ENCODE data around the gene DBNDD2. TPM values are rescaled to one million over a fixed set of nuclear protein-coding genes. Genes with fewer than 3 reads are reported as not detected.
A peak's percentile ranks its signal among the peaks of the same experiment; 100 is the strongest.

DBNDD2 gene
- total RNA-seq, 1 experiment from 2014 or later: 113 TPM

GRCh38 chr20:45445805-45446562, 37.9 kb downstream of the DBNDD2 start:
- CTCF ChIA-PET: interaction anchor here (0.6 to 1.5 kb wide), 5 partner anchors 9 to 309 kb away, joined by 3 to 8 read pairs (median 4); partner anchors contain the start of gene SYS1
- Mint-ChIP-seq H3K27me3 (ENCODE audit: unreplicated experiment) (peaks cover 30% of the 10 kb centered on the region), H3K4me1 (ENCODE audit: low read depth, unreplicated experiment) (peaks cover 47% of the 10 kb centered on the region), H3K9me3 (ENCODE audit: low read depth, unreplicated experiment) (no peaks in the 10 kb centered on the region), H3K4me3 (ENCODE audit: low read depth, unreplicated experiment) (no peak overlapping the region), H3K27ac (ENCODE audit: unreplicated experiment) (no peak overlapping the region), H3K36me3 (ENCODE audit: insufficient read depth, unreplicated experiment) (peaks cover 6% of the 10 kb centered on the region)
- BruUV-seq (replicated peaks): no TSS peak
- TF ChIP-seq CTCF (IDR thresholded peaks at IDR 0.05; ENCODE audit: unreplicated experiment): peak; percentile 90
- DNase-seq: peak; percentile 84
- intact Hi-C loops (cut with micrococcal nuclease; ENCODE audit: unreplicated experiment): no loop called here

- Mint-ChIP-seq H3K4me3 (ENCODE audit: low read depth, unreplicated experiment) (no peak overlapping the region), H3K27me3 (ENCODE audit: unreplicated experiment) (peaks cover 41% of the 10 kb centered on the region), H3K9me3 (ENCODE audit: low read depth, unreplicated experiment) (no peaks in the 10 kb centered on the region), H3K4me1 (ENCODE audit: low read depth, unreplicated experiment) (peaks cover 50% of the 10 kb centered on the region), H3K36me3 (ENCODE audit: insufficient read depth, unreplicated experiment) (peaks cover 6% of the 10 kb centered on the region), H3K27ac (ENCODE audit: unreplicated experiment) (no peak overlapping the region)
- DNase-seq: peak; percentile 44
- intact Hi-C loops (cut with micrococcal nuclease; ENCODE audit: unreplicated experiment): no loop called here
- no TSS peak for BruUV-seq (replicated peaks)
- CTCF ChIA-PET: no interaction called here
- TF ChIP-seq CTCF (IDR thresholded peaks at IDR 0.05; ENCODE audit: unreplicated experiment): no peak
Measured at GRCh38 chr20:45448270-45448669, 40.2 kb downstream of the DBNDD2 start.

GRCh38 chr20:45449528-45449927, 41.4 kb downstream of the DBNDD2 start:
- H3K36me3 Mint-ChIP-seq (ENCODE audit: insufficient read depth, unreplicated experiment): peaks cover 6% of the 10 kb centered on the region
- H3K9me3 Mint-ChIP-seq (ENCODE audit: low read depth, unreplicated experiment): no peaks in the 10 kb centered on the region
- no peak for DNase-seq
- CTCF ChIA-PET: interaction anchor here (0.8 to 2.0 kb wide), 8 partner anchors 12 to 126 kb away, joined by 3 to 13 read pairs (median 8); partner anchors contain the start of genes SYS1 and WFDC2
- intact Hi-C loops (cut with micrococcal nuclease; ENCODE audit: unreplicated experiment): no loop called here
- no peak overlapping the region for H3K4me3 Mint-ChIP-seq (ENCODE audit: low read depth, unreplicated experiment)
- H3K27ac Mint-ChIP-seq (ENCODE audit: unreplicated experiment): no peak overlapping the region
- BruUV-seq (replicated peaks): no TSS peak
- peaks cover 40% of the 10 kb centered on the region for H3K4me1 Mint-ChIP-seq (ENCODE audit: low read depth, unreplicated experiment)
- no peak for TF ChIP-seq CTCF (IDR thresholded peaks at IDR 0.05; ENCODE audit: unreplicated experiment)
- peaks cover 53% of the 10 kb centered on the region for H3K27me3 Mint-ChIP-seq (ENCODE audit: unreplicated experiment)

GRCh38 chr20:45450097-45450818, 42.2 kb downstream of the DBNDD2 start:
- intact Hi-C loops (cut with micrococcal nuclease; ENCODE audit: unreplicated experiment): loop anchor here (5.0 to 10.0 kb wide), 2 partner anchors 175 to 322 kb away; partner anchors contain the start of gene WFDC10A
- BruUV-seq (replicated peaks): no TSS peak
- H3K4me3 Mint-ChIP-seq (ENCODE audit: low read depth, unreplicated experiment): no peak overlapping the region
- DNase-seq: peak; percentile 41
- H3K9me3 Mint-ChIP-seq (ENCODE audit: low read depth, unreplicated experiment): no peaks in the 10 kb centered on the region
- H3K27me3 Mint-ChIP-seq (ENCODE audit: unreplicated experiment): peaks cover 48% of the 10 kb centered on the region
- H3K36me3 Mint-ChIP-seq (ENCODE audit: insufficient read depth, unreplicated experiment): peaks cover 6% of the 10 kb centered on the region
- H3K4me1 Mint-ChIP-seq (ENCODE audit: low read depth, unreplicated experiment): peaks cover 33% of the 10 kb centered on the region
- peak; percentile 88 for TF ChIP-seq CTCF (IDR thresholded peaks at IDR 0.05; ENCODE audit: unreplicated experiment)
- CTCF ChIA-PET: interaction anchor here (0.5 to 2.0 kb wide), 12 partner anchors 13 to 321 kb away, joined by 3 to 13 read pairs (median 4); partner anchors contain the start of genes SYS1 and WFDC2
- H3K27ac Mint-ChIP-seq (ENCODE audit: unreplicated experiment): no peak overlapping the region
